IPS DF 4.7 (cell line): ENCODE data around the gene TECPR1.

Experiments used
- DNase-seq: peaks from one replicate; pipeline ENCODE4 v3.0.0-alpha.2; 2013; ENCODE audit warnings: low spot score; ENCODE audit errors: extremely low read depth

TECPR1 gene

DNA sequence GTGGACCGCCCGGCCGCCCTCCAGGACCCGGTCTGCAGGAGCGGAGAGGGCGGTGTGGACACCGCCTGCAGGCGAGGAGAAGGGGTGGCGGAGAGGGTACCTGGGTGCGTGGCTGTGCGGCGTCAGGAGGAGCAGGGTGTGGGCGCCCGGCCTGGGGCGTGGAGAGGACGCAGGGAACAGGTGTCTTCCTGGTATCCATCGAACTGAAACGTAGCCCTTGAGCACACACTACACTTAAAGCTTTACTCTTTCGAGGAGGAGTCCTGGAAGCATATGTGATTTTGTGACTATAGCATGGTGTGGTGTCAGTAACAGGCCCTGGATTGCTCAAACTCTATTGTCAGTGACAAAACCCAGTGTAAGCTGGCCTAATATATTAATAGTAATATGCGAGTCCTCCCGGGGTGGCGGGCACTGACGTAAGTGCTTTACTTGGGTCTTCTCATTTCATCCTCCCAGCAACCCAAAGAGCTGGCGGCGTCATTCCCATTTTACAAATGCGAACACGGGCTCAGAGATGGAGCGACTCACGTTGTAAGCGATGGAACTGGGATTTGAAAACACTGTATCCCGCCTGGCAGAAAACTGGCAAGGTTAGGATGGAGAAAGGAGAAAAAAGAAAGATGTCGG is 508 bp upstream of the TECPR1 start:
- DNase-seq, result no peak

DNA sequence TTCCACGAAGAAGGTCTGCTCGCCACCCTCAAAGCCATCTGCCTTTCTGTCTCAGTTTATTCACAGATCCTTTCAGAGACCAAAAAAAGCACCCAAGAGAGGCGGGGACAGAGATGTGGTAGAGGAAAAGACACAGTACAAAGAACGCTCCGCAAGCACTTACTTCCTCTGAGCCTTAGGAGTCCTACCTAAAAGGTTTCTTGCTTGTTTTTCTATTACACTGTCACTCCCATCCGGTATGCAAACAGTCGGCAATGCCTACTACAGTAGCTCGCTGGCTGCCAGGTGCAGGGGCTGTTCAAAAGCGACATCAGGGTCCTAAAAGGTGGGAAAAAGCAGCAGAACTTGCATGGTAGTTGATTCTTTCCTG is 816 bp downstream of the TECPR1 start:
- no peak for DNase-seq

DNA sequence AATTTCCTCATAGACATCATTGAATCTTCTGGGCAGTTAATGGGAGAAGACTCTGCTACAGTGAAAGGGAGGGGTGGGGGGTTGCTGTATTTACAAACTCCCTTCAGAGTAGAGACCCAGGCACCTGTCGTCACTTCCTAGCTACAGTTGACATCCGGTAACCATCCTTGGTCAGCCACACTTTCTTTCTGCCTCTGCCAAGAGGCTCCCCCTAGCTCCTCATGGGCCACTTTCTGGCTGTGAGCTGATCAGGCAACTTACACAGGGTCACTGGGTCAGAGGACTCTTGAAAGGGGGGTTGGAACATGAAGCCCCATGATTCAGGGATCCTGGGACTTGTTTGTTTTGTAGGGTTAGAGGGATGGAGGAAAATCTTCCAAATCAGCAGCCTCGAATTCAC is 1.2 kb downstream of the TECPR1 start:
- DNase-seq, result no peak

DNA sequence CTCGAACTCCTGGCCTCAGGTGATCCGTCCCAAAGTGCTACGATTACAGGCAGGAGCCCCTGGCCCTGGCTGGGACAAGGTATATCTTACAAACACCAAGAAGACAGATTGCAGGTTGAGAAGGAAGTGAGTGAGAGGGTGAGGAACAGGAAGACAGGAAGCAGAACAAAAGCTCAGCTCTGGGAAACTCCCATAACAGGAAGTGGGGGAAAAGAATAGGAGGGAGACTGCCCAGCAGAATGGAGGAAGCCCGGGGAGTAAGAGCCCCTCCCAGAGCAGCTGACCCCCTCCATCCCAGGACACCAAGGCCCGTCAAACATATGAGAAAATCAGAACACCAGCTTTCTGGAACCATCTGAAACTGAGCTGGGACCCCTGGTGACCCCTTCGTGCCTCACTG is 2.9 kb downstream of the TECPR1 start:
- no peak for DNase-seq

DNA sequence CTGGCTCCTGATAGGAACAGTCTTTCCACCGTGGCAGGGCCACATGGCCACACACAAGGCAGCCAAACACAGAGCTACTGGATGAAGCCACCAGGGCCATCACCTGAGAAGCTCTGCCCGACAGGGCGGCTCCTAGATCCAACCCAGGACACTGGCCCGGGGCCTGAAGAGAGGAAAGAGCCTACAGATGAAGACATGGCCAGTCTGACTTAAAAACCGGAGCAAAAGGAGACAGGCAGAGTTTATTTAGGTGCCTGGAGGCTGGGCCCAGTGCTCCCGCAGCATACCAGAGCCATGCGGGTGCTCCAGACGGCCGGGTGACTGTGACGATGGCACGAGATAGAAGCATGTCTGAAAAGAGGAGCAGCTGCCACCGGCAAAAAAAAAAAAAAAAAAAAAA is 3.9 kb downstream of the TECPR1 start:
- no peak for DNase-seq

DNA sequence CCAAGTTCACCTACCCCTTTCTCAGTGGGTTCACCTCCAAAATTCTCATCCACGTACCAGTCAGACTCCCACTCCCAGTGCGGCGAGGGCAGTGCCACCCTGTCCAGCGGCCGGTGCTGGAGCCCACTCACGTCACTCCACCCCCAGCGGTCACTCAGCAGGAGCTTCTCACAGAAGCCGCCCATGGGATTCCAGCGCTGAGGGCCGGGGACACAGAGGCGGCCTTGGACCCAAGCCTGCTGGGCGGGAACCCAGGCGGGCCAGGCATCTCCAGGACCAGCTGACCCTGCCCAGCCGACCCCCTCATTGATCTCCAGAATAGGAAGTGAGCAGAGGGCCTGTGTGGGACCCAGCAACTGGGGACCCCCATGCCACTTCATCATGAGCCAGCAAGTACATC is 7.2 kb downstream of the TECPR1 start:
- DNase-seq, result no peak

DNA sequence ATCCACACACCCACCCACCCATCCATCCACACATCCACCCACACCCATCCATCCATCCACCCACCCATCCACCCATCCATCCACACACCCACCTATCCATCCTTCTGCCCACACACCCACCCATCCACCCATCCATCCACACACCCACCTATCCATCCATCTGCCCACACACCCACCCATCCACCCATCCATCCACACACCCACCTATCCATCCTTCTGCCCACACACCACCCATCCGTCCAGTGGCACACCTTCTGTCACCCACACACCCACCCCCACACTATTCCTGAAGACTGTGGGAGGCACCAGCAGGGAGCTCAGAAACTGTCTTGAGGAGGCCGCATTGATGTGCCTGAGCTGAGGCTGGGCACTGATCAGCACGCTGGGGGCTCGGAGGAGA is 9.1 kb downstream of the TECPR1 start:
- no peak for DNase-seq

DNA sequence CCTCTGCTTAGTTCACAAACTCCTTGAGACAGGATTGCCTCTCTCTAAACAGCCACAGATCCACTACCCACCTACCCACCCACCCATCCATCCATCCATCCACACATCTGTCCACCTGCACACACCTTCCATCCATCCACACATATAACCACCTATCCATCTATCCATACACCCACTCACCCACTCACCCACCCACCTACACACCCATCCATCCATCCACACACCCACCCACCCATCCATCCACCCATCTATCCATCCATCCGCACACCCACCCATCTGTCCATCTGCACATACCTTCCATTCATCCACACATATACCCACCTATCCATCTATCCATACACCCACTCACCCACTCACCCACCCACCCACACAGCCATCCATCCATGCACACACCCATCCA is 9.7 kb downstream of the TECPR1 start:
- no peak for DNase-seq

DNA sequence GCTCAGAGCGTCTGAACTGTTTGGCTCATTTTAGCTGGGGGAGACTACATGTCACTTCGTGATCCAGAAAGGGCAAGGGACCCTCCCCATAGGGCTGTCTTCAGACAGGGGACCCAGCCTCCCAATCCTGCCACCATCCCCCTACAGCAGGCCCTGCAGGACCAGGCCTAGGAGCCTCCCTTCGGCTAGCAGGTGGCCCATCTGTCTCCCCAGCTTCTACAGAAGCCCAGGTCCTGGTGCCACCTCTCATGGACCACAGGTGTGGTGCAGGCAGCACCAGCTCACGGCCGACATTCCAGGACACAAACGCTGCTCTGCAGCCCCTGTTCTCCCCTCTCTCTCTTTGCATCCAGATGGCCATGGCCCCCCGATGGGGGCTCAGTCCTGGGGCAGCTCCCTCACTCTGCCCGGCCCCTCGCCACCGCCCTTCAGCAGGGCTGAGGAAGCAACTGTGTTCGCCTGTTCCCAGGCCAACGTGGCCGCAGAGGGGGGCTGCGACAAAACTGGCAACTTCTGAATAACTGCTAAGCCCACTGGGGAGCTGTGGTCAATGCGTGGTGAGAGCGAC is 10.3 kb downstream of the TECPR1 start:
- no peak for DNase-seq

DNA sequence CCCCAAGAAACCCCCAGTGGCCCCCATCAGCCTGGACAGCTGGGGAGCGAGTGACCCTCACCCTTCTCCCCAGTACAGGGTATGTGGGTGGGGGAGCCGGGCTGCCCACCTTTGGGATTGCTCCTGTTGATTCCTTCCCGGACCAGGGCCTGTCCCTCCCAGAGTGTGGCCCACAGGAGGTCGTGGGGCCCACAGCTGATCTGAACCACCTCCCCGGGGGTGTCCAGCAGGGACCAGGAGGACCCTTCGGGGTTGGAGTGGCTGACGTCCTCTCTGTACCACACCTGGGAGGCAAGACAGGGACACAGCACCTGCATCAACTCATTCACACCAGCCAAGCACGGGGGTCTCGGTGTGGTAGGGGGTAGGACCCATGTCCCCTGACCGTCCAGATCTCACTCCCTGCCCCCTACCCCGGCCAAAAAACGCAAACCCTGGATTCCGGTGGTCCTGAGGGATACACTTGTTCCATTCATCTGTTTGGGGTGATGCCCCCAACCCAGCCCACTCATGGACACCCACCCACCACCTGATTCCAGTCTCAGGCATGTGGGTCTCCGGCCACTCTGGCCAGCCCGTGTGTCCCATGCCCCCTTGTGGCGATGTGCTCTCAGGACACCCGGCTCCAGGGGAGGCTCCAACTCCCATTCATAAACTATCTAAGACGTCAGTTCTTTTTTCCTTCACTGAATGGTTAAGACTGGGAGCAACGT is 10.9 kb downstream of the TECPR1 start:
- no peak for DNase-seq

DNA sequence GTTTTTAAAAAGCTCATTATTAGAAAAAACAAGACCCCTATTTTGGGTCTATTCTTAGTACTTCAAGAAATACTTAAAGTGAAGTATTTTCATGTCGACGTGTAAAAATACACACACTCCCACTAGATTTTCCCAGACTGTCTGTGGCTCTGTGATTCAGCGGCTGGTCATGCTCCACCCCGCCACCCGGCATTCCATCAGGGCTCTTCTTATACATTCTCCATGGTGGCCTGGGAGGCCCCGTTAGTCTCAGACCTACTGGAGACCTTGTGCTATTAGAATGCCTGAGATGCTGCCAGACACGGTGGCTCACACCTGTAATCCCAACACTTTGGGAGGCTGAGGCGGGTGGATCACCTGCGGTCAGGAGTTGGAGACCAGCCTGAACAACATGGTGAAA is 13.1 kb downstream of the TECPR1 start:
- DNase-seq, result no peak

DNA sequence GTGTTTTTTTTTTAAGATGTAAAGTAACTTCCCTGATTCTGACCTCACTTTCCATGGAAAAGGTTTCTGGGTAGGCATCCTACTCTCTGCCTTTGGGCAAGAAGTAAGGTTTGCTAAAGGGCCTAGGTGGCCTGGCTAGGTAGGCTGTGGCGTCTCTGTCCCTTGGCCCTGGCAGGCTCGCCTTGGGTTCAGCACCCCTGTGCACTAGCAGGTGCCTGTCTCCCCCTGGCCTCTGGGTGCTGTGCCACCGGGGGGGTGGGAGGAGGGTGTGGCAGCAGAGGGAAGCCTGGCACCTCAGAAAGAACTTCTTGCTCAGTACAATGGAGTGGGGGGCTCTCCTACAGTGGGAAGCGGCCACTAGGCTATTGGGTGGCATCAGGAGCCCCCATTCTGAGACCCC is 14.0 kb downstream of the TECPR1 start:
- DNase-seq, result no peak

DNA sequence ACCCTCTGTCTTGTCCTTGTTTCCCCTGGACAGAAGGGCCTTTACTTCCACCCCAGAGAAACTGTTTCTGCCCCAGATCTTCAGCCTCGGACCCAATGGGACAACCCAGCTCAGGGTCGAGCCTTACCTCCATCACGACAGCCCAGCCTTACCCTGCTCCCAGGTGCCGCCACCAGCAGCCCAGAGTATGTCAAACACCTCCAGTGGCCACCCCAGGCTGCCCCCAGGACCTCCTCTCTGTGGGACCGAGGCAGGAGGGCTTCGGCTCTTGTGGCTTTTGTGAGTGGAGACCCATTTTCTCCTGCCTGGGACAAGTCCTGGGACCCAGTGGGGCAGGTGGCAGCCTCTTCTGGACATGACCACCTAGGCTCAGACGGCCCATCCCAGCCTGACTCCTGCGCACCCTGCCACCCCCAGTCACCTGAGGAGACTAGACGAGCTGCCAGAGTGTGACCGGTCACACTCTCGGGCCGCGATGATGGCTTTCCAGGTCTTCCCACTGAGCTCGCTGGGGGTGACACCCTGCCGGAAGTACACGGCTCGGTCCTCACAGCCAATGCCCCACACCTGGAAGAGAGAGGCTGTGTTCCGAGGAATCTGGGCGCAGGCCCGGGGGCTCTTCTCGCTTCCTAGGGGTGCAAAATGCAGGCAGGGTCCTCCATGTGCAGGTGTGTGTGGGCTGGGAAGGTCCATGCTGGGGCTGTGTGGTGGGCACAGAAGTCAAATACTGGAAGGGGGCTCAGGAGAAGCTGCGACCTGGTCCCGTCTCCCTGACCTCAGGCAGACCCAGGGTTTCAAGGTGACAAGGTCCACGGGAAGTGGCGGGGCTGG is 15.5 kb downstream of the TECPR1 start:
- no peak for DNase-seq

DNA sequence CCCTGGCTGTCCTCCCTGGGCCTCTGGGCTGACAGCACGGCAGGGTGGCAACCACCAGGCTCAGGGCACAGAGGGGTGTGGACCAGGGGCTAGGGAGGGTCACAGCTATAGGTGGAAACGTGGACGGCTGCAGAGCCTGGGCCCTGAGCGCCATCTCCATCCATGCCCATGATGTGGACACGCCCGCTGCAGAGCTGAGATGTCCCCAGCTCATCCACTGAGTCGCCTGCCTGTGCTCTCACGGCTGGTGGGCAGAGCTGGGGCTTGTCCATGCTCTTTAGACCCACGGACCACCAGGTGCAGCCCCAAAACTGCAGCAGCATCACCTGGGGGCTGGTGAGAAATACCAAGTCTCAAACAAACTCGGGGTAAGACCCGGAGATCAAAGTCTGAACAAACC is 16.1 kb downstream of the TECPR1 start:
- DNase-seq, result no peak

DNA sequence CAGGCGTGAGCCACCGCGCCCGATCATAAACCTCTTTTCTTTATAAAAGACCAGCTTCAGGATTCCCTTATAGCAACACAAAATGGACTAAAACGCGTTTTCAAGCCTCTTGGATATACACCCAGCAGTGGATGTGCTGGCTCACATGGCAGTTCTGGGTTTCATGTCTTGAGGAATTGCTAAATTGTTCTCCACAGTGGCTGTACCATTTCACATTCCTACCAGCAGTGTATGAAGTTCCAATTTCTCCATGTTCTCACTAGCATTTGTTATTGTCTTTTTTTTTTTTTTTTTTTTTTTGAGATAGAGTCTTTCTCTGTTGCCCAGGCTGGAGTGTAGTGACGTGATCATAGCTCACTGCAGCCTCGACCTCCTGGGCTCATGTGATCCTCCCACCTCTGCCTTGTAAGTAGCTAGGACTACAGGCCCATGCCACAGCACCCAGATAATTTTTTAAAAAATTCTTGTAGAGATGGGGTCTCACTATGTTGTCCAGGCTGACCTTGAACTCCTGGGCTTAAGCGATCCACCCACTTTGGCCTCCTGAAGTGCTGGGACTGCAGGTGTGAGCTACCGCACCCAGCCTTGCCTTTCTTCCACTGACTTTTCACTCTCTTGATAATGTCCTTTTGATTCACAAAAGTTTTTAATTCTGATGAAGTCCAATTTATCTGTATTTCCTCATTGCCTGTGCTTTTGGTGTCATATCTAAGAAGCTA is 17.4 kb downstream of the TECPR1 start:
- DNase-seq, result no peak

DNA sequence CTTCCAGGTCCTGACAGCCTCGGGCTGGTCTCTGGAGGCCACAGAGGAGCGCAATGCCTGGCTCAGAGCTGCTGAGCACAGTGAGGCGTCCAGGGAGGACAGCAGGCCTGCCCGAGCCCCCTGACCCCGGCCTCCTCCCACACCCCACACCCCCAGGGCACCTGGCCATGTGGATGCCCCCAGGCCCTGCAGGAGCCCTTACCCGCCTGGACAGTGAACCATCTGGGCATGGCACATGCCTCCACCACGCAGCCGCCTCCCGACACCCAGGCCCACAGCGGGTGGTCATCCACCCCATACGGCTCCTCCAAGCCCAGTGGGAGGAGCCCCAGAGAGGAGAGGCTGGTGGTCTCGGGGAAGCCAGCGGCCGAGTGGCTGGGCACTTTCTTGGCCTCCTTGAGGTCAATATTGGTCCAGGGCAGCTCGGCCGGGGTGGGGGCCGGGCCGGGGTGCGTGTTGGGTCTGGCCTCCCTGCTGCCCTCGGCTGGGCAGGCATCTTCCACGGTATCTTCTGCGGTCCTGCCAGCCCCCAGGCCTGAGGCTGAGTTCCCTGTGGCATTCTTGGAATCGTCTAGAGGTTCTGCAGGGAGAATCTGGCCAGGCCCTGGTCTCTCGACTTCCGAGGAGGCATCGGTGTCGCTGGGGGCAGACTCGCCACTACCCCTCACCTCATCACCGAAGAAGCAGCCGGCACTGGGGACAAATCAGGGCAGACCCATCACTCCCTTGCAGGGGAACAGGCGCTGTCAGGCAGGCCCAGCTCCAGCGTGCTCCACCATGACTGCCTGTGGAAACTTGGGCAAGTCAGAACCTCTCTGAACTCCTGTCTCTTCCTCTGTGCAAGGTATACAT is 18.6 kb downstream of the TECPR1 start:
- DNase-seq, result no peak

DNA sequence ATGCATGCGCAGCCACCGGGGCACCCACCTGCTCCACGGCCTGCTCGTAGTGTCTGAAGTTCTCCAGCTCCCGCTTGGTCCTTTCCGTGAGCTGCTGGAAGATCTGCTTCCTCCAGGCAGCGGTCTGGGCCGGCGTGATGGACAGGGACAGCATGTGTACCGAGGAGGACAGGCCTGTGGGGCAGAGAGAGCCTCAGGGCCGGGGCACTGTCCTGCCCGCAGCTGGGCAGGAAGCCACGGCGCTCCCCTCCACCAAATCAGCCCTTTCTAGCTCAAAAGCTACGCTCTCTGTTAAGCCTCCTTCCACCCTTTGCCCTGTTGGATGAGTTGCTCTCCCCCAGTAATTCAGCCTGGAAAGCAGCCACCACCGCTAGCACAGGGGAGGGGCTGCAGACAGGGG is 19.2 kb downstream of the TECPR1 start:
- no peak for DNase-seq

DNA sequence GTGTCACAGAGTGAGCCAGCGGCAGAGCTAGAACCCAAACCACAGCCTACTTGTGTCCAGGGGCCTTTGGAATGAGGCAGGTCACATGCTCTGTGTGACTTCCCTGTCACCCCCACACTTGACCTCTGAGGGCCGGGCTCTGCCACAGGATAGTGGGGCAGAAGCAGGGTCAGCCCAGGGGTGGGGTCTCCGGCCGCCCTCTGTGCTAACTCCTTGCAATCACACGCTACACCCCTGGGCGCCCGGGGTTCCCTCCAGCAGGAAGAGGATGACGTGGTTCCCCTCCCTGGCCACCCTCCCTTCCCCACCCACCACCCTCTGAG is 19.8 kb downstream of the TECPR1 start:
- DNase-seq, result no peak

DNA sequence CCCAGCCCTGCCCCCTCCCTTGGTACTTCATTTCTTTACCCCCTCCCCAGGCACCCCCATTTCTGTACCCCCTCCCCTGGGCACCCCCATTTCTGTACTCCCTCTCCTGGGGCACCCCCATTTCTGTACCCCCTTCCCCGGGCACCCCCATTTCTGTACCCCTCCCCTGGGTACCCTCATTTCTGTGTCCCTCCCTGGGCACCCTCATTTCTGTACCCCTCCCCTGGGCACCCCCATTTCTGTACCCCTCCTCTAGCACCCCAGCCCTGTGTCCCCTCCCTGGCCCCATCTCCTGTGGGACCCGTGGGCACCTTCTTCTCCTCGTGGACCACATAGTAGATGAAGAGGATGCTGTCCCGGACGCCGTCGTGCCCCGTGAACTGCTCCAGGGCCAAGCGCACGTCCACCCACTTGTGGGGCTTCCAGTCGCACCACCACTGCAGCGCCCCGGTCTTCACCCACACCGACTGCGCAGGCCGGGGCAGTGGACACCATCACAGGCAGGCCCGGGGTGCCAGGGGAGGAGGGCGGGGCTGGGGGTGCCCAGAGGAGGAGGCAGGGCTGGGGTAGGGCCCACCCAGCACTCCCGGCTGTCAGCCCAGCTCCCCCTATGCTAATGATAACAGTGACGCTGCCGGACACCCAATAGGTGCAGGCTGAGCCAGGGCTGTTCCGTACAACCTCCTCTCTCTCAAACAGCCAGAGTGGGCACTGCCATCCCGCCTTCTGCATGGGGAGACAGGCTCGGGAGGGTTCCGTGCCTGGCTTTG is 20.4 kb downstream of the TECPR1 start:
- no peak for DNase-seq
